ENCODE data around the gene ABL2.
"Not testable (repeated sequence)": the region's sequence is repeated elsewhere in the genome, so short reads cannot be mapped to it uniquely, and the experiment has no call there.

The ABL2 gene

DNA sequence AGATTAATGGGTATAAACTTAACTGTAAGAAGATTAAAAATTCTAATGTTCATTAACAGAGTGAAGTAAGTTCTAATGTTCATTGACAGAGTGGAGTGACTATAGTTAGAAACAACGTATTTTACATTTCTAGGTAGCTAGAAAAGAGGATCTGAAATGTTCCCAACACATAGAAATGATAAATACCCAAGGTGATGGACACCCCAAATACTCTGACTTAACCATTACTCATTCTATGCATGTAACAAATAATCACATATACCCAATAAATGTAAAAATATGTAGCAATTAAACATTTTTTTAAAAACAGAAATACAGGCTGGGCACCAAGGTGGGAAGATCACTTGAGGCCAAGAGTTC is 62.1 kb downstream of the ABL2 start:
- no peak for DNase-seq

DNA sequence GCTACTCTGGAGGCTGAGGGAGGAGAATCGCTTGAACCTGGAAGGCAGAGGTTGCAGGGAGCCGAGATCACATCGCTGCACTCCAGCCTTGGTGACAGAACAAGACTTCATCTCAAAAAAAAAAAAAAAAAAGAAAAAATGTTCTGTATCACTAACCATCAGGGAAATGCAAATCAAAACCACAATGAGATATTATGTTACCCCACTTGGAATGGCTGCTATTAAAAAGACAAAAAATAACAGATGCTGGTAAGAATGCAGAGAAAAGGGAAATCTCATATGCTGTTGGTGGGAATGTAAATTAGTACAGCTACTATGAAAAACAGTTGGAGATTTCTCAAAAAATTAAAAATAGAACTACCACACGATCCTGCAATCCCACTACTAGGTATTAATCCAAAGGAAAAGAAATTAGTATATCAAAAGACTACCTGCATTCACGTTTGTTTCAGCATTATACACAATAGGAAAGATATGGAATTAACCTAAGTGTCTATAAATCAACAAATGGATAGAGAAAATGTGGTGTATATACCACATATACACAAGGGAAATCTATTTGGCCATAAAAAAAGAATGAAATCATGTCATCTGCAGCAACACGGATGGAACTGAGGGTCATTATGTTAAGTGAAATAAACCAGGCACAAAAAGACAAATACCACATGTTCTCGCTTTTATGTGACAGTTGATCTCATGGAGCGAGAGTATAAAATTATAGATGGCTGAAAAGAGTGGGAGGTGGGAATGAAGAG is 62.6 kb downstream of the ABL2 start:
- DNase-seq, result no peak

DNA sequence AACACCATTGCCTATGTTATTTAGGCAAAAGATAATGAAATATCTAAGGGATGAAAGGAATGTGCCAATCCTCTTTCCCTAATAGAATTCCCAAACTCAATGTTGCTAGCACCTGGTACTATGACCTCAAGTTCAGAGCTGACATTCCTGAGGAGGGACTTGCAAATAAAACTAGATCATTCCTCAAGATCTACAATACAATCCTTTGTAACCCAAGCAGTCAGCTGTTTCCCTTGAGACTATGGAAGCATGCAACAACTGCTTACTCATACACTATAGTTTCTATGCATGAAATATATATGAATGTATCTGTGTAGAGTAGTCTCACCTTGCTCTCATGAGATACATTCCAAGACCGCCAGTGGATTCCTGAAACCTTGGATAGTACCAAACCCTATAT is 65.0 kb downstream of the ABL2 start:
- no peak for DNase-seq

DNA sequence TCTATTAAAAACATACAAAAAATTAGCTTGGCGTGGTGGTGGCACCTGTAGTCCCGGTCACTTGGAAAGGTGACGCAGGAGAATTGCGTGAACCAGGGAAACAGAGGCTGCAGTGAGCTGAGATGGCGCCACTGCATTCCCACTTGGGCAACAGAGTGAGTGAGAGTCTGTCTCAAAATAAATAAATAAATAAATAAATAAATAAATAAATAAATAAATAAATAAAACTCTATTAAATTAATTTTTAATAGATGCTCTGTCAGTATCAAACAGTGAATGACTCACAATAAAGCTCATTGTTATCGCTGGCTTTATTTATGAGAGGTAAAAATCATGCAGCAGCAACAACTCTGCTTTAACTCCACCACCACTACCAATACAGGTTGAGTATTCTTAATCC is 72.8 kb downstream of the ABL2 start:
- DNase-seq, result no peak

GRCh38 chr1:179156026-179156425 is 73.5 kb downstream of the ABL2 start:
- DNase-seq, result no peak

DNA sequence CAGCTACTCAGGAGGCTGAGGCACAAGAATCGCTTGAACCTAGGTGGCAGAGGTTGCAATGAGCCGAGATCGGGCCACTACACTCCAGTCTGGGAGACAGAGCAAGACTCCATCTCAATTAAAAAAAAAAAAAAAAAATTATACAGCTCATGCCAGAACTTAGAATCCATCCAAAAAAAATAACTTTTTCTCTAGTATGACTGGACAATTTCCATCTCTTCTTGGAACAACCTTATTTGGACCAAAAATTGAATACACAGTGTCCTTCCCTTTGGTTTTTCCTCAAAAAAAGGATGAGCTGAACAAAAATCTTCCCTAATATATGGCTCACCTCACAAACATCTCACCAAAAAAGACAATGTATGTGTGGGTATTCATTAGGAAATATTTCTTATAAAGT is 73.9 kb downstream of the ABL2 start:
- no peak for DNase-seq

DNA sequence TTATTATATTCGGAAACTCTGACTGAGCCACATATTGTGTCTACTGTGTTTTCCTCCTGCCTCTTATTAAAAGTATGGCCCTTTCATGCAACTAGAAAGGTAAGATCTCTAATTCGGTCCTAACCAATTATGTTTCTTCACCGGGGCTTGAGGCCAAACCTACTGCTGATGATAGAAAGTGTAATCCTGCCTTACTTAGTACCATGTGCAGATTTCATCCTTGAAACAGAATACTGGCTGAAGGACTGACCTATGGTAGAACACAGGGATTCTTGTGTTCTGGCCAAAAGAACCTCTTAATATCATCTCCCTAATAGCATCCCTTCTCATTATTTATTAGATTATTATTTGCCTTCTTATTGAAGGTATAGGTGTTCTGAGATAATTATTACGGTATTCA is 75.0 kb downstream of the ABL2 start:
- no peak for DNase-seq

DNA sequence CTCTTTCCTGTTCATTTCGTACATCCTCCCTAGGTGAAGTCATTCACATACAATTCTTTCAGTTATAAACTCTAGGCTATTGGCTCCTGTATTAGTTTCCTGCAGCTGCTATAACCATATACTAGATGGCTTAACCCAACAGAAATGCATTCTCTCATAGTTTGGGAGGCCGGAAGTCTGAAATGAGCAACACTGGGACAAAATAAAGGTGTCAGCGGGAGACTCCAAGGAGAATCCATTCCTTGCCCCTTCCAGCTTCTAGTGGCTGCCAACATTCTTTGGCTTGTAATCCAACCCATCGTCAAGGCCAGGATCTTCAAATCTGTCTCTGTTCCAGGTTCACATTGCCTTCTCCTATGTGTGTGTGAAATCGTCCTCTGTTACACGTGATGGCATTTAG is 76.3 kb downstream of the ABL2 start:
- DNase-seq, result no peak

GRCh38 chr1:179151908-179152682 is 77.4 kb downstream of the ABL2 start:
- no peak for DNase-seq

DNA sequence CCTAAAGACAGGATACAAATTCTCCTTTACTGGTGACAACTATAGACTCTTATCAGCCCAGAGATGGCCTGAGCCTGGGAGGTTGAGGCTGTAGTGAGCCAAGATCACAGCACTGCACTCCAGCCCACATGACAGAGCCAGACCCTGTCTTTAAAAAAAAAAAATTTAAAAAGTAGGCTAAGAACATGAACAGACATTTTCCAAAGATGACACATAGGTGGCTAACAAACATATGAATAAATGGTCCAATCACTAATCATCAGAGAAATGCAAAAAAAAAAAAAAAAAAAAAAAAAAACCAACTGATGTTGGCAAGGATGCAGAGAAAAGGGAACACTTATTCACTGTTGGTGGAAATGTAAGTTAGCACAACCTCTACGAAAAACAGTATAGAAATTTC is 82.6 kb downstream of the ABL2 start:
- DNase-seq, result no peak

GRCh38 chr1:179146476-179146875 is 83.0 kb downstream of the ABL2 start:
- no peak for DNase-seq

- DNase-seq, result no peak
Observed at GRCh38 chr1:179145521-179145920, 84.0 kb downstream of the ABL2 start.

DNA sequence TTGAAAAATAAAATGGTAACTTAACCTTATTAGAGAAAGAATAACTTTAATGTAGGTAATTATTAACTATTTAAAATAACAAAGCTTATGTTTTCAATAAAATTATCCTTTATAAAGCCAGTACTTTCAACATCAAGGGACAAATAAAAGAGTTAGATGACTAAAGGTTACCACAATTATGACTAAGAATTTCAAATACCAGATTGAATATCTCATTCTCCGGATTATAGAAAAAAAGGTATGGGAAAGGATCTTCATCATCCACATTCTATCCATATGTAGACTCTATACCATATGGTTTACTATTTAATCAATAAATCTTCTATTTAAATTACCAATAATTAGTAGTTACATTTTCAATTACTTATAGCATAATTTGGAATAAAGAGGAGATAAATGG is 84.9 kb downstream of the ABL2 start:
- no peak for DNase-seq

- DNase-seq, result no peak
Observed at GRCh38 chr1:179143322-179143721, 86.2 kb downstream of the ABL2 start.

- DNase-seq, result no peak
Observed at GRCh38 chr1:179142889-179143299, 86.6 kb downstream of the ABL2 start.

- DNase-seq, result peak; percentile 54
Observed at GRCh38 chr1:179141592-179142251, 87.8 kb downstream of the ABL2 start.

DNA sequence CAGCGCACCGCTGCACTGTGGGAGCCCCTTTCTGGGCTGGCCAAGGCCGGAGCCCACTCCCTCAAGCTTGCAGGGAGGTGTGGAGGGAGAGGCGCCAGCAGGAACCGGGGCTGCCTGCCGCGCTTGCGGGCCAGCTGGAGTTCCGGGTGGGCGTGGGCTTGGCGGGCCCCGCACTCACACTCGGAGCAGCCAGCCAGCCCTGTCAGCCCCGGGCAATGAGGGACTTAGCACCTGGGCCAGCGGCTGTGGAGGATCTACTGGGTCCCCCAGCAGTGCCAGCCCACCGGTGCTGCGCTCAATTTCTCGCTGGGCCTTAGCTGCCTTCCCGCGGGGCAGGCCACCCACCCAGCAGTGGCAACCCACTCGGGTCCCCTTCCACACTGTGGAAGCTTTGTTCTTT is 90.7 kb downstream of the ABL2 start:
- not testable (repeated sequence) for DNase-seq

GRCh38 chr1:179137617-179138255 is 91.7 kb downstream of the ABL2 start:
- no peak for DNase-seq

DNA sequence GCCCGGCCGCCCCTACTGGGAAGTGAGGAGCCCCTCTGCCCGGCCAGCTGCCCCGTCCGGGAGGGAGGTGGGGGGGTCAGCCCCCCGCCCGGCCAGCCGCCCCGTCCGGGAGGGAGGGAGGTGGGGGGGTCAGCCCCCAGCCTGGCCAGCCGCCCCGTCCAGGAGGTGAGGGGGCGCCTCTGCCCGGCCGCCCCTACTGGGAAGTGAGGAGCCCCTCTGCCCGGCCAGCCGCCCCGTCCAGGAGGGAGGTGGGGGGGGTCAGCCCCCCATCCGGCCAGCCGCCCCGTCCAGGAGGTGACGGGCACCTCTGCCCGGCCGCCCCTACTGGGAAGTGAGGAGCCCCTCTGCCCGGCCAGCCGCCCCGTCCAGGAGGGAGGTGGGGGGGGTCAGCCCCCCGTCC is 93.8 kb downstream of the ABL2 start:
- not testable (repeated sequence) for DNase-seq

GRCh38 chr1:179135168-179135567 is 94.3 kb downstream of the ABL2 start:
- DNase-seq, result not testable (repeated sequence)

- DNase-seq, result peak; percentile 18
Observed at GRCh38 chr1:179129702-179130473, 99.6 kb downstream of the ABL2 start.

DNA sequence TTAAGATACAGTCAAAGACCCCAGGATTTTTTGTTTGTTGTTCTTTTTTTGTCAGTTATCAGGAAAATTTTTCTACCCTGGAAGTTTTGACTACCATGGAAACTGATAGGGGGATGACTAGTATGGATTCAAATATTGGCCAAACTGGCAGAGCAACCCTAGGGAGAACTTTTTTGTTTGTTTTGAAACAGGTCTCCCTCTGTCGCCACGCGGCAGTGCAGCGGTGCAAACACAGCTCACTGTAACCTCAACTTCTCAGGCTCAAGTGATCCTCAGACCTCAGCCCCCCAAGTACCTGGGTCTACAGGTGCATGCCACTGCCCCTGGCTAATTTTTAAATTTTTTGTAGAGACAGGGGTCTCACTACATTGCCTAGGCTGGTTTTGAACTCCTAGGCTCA is 101.0 kb downstream of the ABL2 start:
- no peak for DNase-seq

All from activated CD4-positive, alpha-beta T cell treated with anti-CD3 and anti-CD28 coated beads for 48 hours (primary cell).